ENCODE results near the gene XXYLT1.

DNA sequence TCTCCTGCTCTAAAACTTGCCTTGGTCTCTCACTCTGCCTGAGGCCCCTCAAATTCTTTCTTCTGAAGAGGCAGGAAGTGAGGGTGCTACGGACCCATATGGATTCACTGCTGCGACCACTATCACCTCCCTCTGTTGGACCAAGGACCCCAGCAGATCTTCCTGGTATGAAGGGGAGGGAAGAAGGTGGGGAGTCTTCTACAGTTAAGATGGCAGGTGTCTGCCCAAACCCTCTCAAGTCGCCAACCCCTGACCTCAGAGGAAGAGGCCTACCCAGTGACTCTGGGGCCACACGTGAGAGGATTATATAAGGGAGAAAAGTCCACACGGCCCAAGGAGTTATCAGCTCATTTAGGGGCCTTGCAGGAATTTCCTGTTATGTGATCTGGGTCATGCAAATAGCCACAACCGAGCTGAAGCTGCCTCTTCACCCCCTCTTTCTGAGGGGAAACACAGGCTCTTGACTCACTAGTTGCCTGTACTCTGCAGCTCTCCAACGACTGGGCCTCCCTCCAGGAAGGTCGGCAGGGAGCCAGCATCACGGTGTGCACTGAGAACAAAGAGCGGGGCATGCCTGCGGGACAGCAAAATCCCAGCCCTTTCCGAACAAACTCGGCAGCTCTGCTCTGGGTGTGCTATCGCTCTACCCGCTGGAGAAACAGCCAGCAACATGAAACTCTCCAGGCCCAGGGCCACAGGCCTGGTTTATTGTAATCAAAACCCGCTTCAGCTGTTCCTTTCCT is 116.0 kb downstream of the XXYLT1 start:
- TF ChIP-seq, protein P1, sequence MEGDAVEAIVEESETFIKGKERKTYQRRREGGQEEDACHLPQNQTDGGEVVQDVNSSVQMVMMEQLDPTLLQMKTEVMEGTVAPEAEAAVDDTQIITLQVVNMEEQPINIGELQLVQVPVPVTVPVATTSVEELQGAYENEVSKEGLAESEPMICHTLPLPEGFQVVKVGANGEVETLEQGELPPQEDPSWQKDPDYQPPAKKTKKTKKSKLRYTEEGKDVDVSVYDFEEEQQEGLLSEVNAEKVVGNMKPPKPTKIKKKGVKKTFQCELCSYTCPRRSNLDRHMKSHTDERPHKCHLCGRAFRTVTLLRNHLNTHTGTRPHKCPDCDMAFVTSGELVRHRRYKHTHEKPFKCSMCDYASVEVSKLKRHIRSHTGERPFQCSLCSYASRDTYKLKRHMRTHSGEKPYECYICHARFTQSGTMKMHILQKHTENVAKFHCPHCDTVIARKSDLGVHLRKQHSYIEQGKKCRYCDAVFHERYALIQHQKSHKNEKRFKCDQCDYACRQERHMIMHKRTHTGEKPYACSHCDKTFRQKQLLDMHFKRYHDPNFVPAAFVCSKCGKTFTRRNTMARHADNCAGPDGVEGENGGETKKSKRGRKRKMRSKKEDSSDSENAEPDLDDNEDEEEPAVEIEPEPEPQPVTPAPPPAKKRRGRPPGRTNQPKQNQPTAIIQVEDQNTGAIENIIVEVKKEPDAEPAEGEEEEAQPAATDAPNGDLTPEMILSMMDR (conservative IDR thresholded peaks at IDR 0.05; ENCODE audit: low read length) = no peak
- TF ChIP-seq EZH2phosphoT487 (IDR thresholded peaks at IDR 0.05; ENCODE audit: borderline replicate concordance, low read depth, low read length) = no peak

All from OCI-LY7 (cell line).